WERI-Rb-1 (cell line): ENCODE measurements around the gene SLC12A9.

Experiments
- DNase-seq: peaks from one replicate; pipeline ENCODE4 v3.0.0-alpha.2; 2020
- H3K27ac ChIP-seq: fragments of 250-450 bp; sonication (Bioruptor Pico); 2 replicates; pipeline ENCODE4 v1.5.1; 2020; ENCODE audit warnings: mild to moderate bottlenecking, moderate library complexity
- H3K27me3 ChIP-seq: fragments of 250-450 bp; sonication (Bioruptor Pico); 2 replicates; pipeline ENCODE4 v1.5.1; 2021; ENCODE audit warnings: mild to moderate bottlenecking, low read depth, moderate library complexity; ENCODE audit not compliant: insufficient read depth, severe bottlenecking
- H3K36me3 ChIP-seq: fragments of 250-450 bp; sonication (Bioruptor Pico); 2 replicates; pipeline ENCODE4 v1.5.1; 2020; ENCODE audit warnings: mild to moderate bottlenecking, moderate library complexity
- H3K4me3 ChIP-seq: 2 replicates; pipeline ENCODE4 v1.5.1; 2011; ENCODE audit warnings: low read depth, mild to moderate bottlenecking, control low read depth, low read length
- H3K9me3 ChIP-seq: fragments of 250-450 bp; sonication (Bioruptor Pico); 2 replicates; pipeline ENCODE4 v1.5.1; 2021; ENCODE audit warnings: mild to moderate bottlenecking, moderate library complexity; ENCODE audit not compliant: severe bottlenecking
- CTCF ChIP-seq: IDR thresholded peaks from 2 replicates; pipeline ENCODE4 v1.5.1; 2011; ENCODE audit warnings: low read depth, mild to moderate bottlenecking, control low read depth, inconsistent platforms, low read length

SLC12A9 gene

GRCh38 chr7:100829150-100829716, 23.3 kb upstream of the SLC12A9 start:
- Histone ChIP-seq H3K36me3 (no peaks in the 10 kb centered on the region), H3K4me3 (no peak overlapping the region), H3K27ac (no peak overlapping the region), H3K9me3 (peaks cover 3% of the 10 kb centered on the region), H3K27me3 (peaks cover 84% of the 10 kb centered on the region)
- no peak for DNase-seq
- TF ChIP-seq CTCF = no peak

- H3K27me3 ChIP-seq = peaks cover 73% of the 10 kb centered on the region
- no peak for DNase-seq
Measured at GRCh38 chr7:100830396-100830795, 22.1 kb upstream of the SLC12A9 start.

GRCh38 chr7:100832281-100832633, 20.3 kb upstream of the SLC12A9 start:
- Histone ChIP-seq H3K36me3 (no peaks in the 10 kb centered on the region), H3K27me3 (peaks cover 57% of the 10 kb centered on the region), H3K9me3 (peaks cover 3% of the 10 kb centered on the region), H3K4me3 (no peak overlapping the region), H3K27ac (no peak overlapping the region)
- DNase-seq = no peak
- no peak for TF ChIP-seq CTCF

More at GRCh38 chr7:100830396-100830795, 22.1 kb upstream of the SLC12A9 start:
- Histone ChIP-seq H3K27ac (no peak overlapping the region), H3K36me3 (no peaks in the 10 kb centered on the region), H3K4me3 (no peak overlapping the region), H3K9me3 (peaks cover 3% of the 10 kb centered on the region)
- TF ChIP-seq CTCF = no peak

GRCh38 chr7:100835903-100836811, 16.4 kb upstream of the SLC12A9 start:
- Histone ChIP-seq H3K9me3 (peaks cover 3% of the 10 kb centered on the region), H3K27me3 (peaks cover 20% of the 10 kb centered on the region), H3K36me3 (no peaks in the 10 kb centered on the region), H3K27ac (no peak overlapping the region), H3K4me3 (no peak overlapping the region)
- DNase-seq = peak; percentile 36
- no peak for TF ChIP-seq CTCF

GRCh38 chr7:100836812-100837098, 15.8 kb upstream of the SLC12A9 start:
- no peak for DNase-seq
- TF ChIP-seq CTCF = no peak

More at GRCh38 chr7:100836812-100837098, 15.8 kb upstream of the SLC12A9 start:
- Histone ChIP-seq H3K9me3 (peaks cover 3% of the 10 kb centered on the region), H3K4me3 (peak overlapping the region; percentile 40), H3K27me3 (peaks cover 15% of the 10 kb centered on the region), H3K36me3 (no peaks in the 10 kb centered on the region), H3K27ac (peak overlapping the region; percentile 73)
